ENCODE results near the gene ARHGAP8. TPM values are rescaled to one million over a fixed set of nuclear protein-coding genes. Genes with fewer than 3 reads are reported as not detected.

The ARHGAP8 gene
- total and polyA plus RNA-seq, 12 donors, result 0.17 to 0.53 (median 0.33) TPM; not detected in 5

- peak in 7 of 8 donors; percentile 6 to 54 (median 45) for ATAC-seq
- no peaks in the 10 kb centered on the region for H3K9me3 ChIP-seq
- no peaks in the 10 kb centered on the region for H3K27me3 ChIP-seq
- intact Hi-C loops (cut with DNase I), result no loop called here
- TF ChIP-seq, protein P1, sequence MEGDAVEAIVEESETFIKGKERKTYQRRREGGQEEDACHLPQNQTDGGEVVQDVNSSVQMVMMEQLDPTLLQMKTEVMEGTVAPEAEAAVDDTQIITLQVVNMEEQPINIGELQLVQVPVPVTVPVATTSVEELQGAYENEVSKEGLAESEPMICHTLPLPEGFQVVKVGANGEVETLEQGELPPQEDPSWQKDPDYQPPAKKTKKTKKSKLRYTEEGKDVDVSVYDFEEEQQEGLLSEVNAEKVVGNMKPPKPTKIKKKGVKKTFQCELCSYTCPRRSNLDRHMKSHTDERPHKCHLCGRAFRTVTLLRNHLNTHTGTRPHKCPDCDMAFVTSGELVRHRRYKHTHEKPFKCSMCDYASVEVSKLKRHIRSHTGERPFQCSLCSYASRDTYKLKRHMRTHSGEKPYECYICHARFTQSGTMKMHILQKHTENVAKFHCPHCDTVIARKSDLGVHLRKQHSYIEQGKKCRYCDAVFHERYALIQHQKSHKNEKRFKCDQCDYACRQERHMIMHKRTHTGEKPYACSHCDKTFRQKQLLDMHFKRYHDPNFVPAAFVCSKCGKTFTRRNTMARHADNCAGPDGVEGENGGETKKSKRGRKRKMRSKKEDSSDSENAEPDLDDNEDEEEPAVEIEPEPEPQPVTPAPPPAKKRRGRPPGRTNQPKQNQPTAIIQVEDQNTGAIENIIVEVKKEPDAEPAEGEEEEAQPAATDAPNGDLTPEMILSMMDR (IDR thresholded peaks at IDR 0.05), result no peak
- 56 to 59% methylated on average over 18 of the region's 18 CpGs for WGBS, 2 donors
- no peak overlapping the region for H3K4me3 ChIP-seq
- peak overlapping the region in 2 of 10 donors; percentile 10 for H3K27ac ChIP-seq
- DNase-seq, result peak; percentile 9 to 34
- peaks cover 0 to 20% (median 0%) of the 10 kb centered on the region in 9 donors for H3K4me1 ChIP-seq
- no peaks in the 10 kb centered on the region for H3K36me3 ChIP-seq
Measured at GRCh38 chr22:44714703-44715350, 37.5 kb upstream of the ARHGAP8 start.

DNA sequence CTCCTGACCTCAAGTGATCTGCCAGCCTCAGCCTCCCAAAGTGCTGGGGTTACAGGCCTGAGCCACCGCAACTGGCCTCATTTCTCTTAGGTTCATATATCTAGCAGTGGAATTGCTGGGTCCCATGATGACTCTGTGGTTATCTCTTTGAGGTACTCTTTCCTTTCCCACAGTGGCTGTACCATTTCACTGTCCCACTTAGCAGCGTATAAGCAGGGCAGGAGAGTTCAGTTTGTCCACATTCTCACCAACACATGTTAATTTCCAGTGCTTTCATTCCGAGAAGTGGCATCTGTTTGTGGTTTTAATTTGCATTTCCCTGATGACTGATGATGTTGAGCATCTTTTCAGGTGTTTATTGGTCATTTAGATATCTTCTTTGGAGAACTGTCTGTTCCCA is 34.0 kb upstream of the ARHGAP8 start:
- Histone ChIP-seq H3K27me3 (no peaks in the 10 kb centered on the region), H3K36me3 (no peaks in the 10 kb centered on the region), H3K4me3 (no peak overlapping the region), H3K4me1 (peaks cover 0 to 16% (median 0%) of the 10 kb centered on the region in 9 donors), H3K9me3 (no peaks in the 10 kb centered on the region), H3K27ac (no peak overlapping the region)
- DNase-seq, result no peak
- no peak for ATAC-seq
- WGBS, 2 donors, result 97 to 98% methylated on average over 3 of the region's 3 CpGs
- TF ChIP-seq, protein P1 (IDR thresholded peaks at IDR 0.05), result no peak
- intact Hi-C loops (cut with DNase I), result no loop called here

- no peaks in the 10 kb centered on the region for H3K27me3 ChIP-seq
- ATAC-seq, result peak in 6 of 8 donors; percentile 27 to 60 (median 40)
Measured at GRCh38 chr22:44719586-44720368, 32.6 kb upstream of the ARHGAP8 start.

GRCh38 chr22:44721213-44721612 is 31.2 kb upstream of the ARHGAP8 start:
- TF ChIP-seq, protein P1 (IDR thresholded peaks at IDR 0.05), result no peak
- Histone ChIP-seq H3K36me3 (no peaks in the 10 kb centered on the region), H3K4me1 (no peaks in the 10 kb centered on the region), H3K9me3 (no peaks in the 10 kb centered on the region), H3K27me3 (no peaks in the 10 kb centered on the region), H3K27ac (no peak overlapping the region), H3K4me3 (no peak overlapping the region)
- intact Hi-C loops (cut with DNase I), result no loop called here
- DNase-seq (no peak), ATAC-seq (no peak)
- WGBS, 2 donors, result 91 to 97% methylated on average over 7 of the region's 7 CpGs

More at GRCh38 chr22:44719586-44720368, 32.6 kb upstream of the ARHGAP8 start:
- intact Hi-C loops (cut with DNase I), result no loop called here
- H3K27ac ChIP-seq, result no peak overlapping the region
- H3K4me1 ChIP-seq, result peaks cover 0 to 7% (median 0%) of the 10 kb centered on the region in 9 donors
- no peaks in the 10 kb centered on the region for H3K36me3 ChIP-seq
- DNase-seq, result peak in 1 of 2 donors; percentile 30
- TF ChIP-seq, protein P1 (IDR thresholded peaks at IDR 0.05), result no peak
- 71 to 75% methylated on average over 13 of the region's 13 CpGs for WGBS, 2 donors
- no peaks in the 10 kb centered on the region for H3K9me3 ChIP-seq
- H3K4me3 ChIP-seq, result no peak overlapping the region
